Measurements from ENCODE around the gene TCEANC2.
A peak's percentile ranks its signal among the peaks of the same experiment; 100 is the strongest.
"Not testable (repeated sequence)": the region's sequence is repeated elsewhere in the genome, so short reads cannot be mapped to it uniquely, and the experiment has no call there.

The TCEANC2 gene

DNA sequence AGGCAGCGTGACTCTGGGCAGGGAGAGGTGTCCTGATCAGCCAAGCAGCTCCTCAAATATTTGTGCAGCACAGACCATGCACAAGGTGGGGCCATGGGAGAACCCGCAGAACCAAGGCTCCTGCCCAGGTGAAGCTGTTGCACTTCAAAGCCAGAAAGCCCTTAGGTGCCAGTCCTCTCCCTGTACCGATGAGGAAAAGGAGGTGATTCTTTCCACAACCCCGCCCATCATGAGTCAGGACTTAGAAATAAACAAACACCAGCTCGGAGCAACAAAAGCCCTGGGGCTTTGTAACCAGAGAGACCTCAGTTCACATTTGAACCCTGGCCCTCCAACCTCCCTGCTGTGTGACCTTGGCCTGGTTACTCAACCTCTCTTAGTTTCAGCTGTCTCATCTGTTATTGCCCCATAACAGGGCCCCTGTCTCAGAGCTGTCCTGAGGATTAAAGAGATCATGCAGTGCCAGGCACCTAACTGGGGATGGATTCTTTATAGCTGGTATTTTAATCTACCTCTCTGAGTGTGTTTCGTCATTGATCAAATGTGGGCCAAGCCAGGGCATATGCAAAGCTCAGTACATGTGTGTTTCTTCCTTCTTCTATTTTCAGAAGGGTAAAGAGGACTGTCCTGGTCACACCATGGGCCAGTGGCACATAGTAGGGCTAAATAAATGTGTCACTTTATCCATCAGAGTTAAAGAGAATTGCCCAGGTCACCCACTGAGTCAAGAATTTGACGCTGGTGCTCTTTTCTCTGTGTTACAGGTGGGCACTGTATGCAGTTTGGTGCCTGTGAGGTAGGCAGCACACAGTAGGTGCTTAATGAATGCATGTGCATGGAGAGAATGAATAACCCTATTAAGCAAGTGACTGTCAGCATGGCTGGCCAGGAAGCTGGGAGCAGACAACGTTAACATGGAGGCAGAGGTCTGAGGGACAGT lies 36.8 kb upstream of the TCEANC2 start:
- no peaks in the 10 kb centered on the region for H3K36me3 Mint-ChIP-seq
- ATAC-seq: no peak
- DNase-seq (ENCODE audit: low spot score in 2 of 2): no peak

DNA sequence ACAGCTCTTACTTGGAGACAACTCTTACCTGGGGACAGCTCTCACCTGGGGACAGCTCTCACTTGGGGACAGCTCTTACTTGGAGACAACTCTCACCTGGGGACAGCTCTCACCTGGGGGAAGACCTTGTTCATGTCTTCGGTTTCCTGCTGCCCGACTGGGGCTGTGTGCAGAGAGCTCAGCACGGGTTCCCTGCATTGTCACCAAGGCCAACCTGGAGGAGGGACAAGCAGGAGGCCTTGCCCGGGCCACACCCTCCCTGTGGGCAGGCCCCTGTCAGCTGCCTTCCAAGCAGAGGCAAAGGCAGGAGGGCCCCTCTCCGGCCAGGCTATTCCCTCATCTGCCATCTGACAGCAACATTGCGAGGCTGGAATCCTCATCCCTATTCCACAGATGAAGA lies 35.4 kb upstream of the TCEANC2 start, which contains the start of gene LDLRAD1:
Gene LDLRAD1, minus strand, starts transcription at position 208 of the 400 bp plus-strand sequence. Its CDS starts 74 bp downstream, at position 134.
- H3K27ac Mint-ChIP-seq: no peak within 1 kb of the TSS
- ATAC-seq (no peak), DNase-seq (ENCODE audit: low spot score in 2 of 2) (no peak)
- no peaks in the 10 kb centered on the region for H3K4me1 Mint-ChIP-seq
- H3K4me3 Mint-ChIP-seq: no peak within 1 kb of the TSS
- H3K36me3 Mint-ChIP-seq: no peaks in the 10 kb centered on the region
- H3K9me3 Mint-ChIP-seq: no peaks in the 10 kb centered on the region

More for the DNA sequence above, 36.8 kb upstream of the TCEANC2 start:
- Mint-ChIP-seq H3K4me1 (no peaks in the 10 kb centered on the region), H3K27ac (no peak overlapping the region), H3K9me3 (no peaks in the 10 kb centered on the region), H3K4me3 (no peak overlapping the region)

DNA sequence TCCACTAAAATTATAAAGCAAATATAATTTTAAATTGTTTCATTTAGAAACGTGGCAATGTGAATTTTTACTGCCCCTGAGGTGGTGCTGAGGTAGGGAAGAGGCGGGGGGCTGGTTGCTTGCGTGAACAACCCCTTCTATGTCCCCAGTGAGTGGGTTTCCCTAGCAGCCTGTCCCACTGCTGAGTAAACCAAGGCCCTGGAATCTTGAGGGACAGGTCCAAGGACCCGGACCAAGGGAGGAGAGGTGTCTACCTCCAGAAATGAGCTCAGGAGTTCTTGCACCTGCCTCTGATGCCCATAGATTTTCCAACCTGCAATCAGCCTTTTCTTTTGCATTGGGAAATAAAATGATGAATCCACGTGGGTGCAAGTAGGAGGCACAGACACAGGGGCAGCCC lies 34.8 kb upstream of the TCEANC2 start:
- Mint-ChIP-seq H3K4me1 (no peaks in the 10 kb centered on the region), H3K27ac (no peak overlapping the region), H3K4me3 (no peak overlapping the region)

DNA sequence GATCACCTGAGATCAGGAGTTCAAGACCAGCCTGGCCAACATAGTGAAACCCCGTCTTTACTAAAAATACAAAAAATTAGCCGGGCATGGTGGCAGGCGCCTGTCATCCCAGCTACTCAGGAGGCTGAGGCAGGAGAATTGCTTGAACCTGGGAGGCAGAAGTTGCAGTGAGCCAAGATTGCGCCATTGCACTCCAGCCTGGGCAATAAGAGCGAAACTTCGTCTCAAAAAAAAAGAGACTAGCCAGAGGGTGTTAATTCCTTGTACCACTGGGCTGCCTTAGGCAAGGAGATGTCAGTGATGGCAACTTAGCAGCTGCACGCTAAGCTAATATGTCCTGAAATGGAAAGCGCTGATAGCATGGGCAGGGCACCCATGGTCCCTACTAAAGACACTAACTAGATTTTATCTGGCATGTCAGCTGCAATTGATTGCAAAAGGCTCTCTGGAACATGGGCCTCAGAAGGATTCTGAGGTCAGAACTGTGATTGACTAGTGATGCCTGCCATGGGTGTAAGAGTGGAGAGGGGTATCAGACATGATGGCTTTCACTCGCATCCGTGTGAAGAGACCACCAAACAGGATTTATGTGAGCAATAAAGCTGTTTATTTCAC lies 33.7 kb upstream of the TCEANC2 start:
- DNase-seq (ENCODE audit: low spot score in 2 of 2): peak in 1 of 2 donors; percentile 26
- H3K9me3 Mint-ChIP-seq, ATAC-seq, H3K4me1 Mint-ChIP-seq, H3K27ac Mint-ChIP-seq, H3K36me3 Mint-ChIP-seq, H3K4me3 Mint-ChIP-seq: not testable (repeated sequence)

More for the DNA sequence above, 34.8 kb upstream of the TCEANC2 start:
- DNase-seq (ENCODE audit: low spot score in 2 of 2) (no peak), ATAC-seq (no peak)
- no peaks in the 10 kb centered on the region for H3K36me3 Mint-ChIP-seq
- no peaks in the 10 kb centered on the region for H3K9me3 Mint-ChIP-seq

DNA sequence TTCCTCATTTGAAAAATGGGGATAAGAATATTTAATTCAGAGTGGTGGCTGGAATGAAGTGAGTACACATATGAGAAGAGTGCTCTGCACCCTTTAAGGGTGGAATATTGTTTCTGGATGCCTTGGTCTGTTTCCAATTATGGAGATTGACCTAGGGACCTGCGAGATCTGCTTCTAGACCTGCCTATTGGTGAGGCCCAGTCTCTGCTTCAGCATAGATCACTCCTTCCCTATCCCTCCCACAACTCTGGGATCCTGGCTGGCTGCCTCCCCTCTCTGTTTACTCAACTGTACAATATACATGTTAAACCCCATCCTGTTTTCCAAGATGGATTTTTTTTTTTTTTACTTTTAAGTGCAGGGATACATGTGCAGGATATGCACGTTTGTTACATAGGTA lies 29.1 kb upstream of the TCEANC2 start:
- no peaks in the 10 kb centered on the region for H3K9me3 Mint-ChIP-seq
- peaks cover 4% of the 10 kb centered on the region for H3K4me1 Mint-ChIP-seq
- peaks cover 13% of the 10 kb centered on the region for H3K36me3 Mint-ChIP-seq
- no peak for ATAC-seq
- no peak overlapping the region for H3K4me3 Mint-ChIP-seq
- no peak for DNase-seq (ENCODE audit: low spot score in 2 of 2)
- H3K27ac Mint-ChIP-seq: no peak overlapping the region

DNA sequence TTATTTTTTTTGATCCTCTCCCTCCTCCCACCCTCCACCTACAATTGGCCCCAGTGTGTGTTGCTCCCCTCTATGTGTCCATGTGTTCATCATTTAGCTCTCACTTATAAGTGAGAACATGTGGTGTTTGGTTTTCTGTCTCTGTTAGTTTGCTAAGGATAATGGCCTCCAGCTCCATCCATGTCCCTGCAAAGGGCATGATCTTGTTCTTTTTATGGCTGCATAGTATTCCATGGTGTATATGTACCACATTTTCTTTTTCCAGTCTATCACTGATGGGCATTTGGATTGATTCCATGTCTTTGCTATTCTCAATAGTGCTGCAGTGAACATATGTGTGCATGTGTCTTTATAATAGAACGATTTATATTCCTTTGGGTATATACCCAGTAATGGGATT lies 28.6 kb upstream of the TCEANC2 start:
- not testable (repeated sequence) for DNase-seq (ENCODE audit: low spot score in 2 of 2); H3K27ac Mint-ChIP-seq; H3K9me3 Mint-ChIP-seq; H3K4me3 Mint-ChIP-seq; ATAC-seq; H3K4me1 Mint-ChIP-seq
- H3K36me3 Mint-ChIP-seq: peaks cover 18% of the 10 kb centered on the region

DNA sequence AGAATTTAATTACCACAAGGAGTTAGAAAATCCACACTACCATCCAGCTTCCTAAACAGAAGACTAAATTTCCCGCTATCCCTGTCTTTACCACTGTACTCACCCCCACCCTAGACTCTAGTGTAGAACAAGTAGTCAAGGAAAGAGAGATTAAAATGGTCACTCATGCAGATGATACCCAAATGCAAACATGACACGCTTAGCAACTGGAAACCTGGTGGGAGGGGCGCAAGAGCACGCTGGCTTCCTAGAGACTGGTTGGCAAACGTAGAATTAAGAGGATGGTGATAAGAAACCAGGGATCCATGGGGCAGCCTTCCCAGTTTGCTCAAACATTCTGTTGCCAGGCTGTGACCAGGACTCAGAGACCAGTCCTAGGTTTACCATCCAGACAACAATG lies 25.6 kb upstream of the TCEANC2 start:
- H3K36me3 Mint-ChIP-seq: peaks cover 48% of the 10 kb centered on the region
- peak overlapping the region; percentile 2 for H3K27ac Mint-ChIP-seq
- no peaks in the 10 kb centered on the region for H3K9me3 Mint-ChIP-seq
- no peak for ATAC-seq
- H3K4me3 Mint-ChIP-seq: no peak overlapping the region
- DNase-seq (ENCODE audit: low spot score in 2 of 2): no peak
- H3K4me1 Mint-ChIP-seq: peaks cover 4% of the 10 kb centered on the region

DNA sequence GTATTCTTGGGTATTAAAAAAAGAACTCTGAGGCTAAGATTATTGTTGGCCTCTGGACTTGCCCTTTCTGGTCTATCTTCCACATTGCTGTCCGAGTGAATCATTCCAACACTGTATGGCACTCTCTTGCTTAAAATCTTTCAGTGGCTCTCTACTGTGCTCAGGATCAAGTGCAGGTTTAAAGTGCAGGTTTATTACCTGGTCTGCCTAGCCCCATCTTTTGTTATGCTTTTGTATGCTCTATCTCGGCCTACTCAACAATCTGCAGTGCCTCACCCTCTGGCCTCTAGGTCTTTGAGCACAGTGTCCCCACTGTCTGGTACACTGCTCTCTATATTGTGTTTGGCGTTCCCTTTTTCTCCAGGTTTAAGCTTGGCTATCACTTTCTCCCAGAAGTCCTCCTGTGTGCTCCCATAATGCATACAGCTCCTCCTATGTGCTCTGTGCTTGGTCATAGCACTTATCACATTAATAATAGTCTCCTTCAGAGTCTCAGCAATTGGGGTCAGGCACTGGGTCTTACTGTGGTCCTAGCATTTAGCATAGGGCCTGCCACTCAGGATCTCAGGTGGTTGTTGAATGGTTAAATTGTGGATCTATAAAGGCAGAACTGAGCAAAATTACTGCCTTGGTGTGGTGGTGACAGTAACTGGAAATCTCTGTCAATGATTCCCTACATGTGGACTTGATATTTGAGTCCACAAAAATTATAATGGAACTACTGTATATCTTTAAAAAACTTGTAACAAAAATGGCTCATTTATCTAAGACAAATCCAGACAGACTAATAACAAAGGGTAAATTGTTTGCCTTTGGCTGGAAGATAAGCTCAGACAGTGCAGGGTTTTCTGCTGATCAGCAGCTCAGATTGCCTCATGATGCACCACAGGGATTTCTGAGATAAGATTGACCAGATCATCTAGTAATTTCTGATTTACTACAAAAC lies 24.8 kb upstream of the TCEANC2 start:
- Mint-ChIP-seq H3K4me1 (peaks cover 4% of the 10 kb centered on the region), H3K9me3 (no peaks in the 10 kb centered on the region)

DNA sequence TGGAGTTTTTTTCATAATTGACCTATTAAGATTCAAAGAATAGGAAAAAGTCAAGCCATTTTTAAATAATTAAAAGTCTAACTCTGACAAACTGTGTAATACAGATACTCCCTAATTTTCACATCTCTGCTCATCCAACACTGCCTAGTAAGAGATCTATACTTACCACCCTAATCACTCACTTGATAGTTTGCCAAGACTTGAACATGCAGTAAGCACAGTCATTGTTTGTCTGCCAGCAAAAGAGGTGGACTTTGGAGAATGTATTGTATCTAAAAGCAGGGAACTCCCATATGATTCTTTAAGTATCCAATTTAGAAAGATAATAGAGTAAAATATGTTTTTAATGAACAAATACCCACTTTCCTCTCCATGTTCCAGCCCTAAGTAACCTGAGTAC lies 15.9 kb upstream of the TCEANC2 start:
- DNase-seq (ENCODE audit: low spot score in 2 of 2): no peak
- Mint-ChIP-seq H3K27ac (peak overlapping the region; percentile 0), H3K36me3 (peaks cover 100% of the 10 kb centered on the region)

More for the DNA sequence above, 24.8 kb upstream of the TCEANC2 start:
- no peak for DNase-seq (ENCODE audit: low spot score in 2 of 2)
- Mint-ChIP-seq H3K4me3 (no peak overlapping the region), H3K27ac (peak overlapping the region; percentile 38), H3K36me3 (peaks cover 55% of the 10 kb centered on the region)
- no peak for ATAC-seq

DNA sequence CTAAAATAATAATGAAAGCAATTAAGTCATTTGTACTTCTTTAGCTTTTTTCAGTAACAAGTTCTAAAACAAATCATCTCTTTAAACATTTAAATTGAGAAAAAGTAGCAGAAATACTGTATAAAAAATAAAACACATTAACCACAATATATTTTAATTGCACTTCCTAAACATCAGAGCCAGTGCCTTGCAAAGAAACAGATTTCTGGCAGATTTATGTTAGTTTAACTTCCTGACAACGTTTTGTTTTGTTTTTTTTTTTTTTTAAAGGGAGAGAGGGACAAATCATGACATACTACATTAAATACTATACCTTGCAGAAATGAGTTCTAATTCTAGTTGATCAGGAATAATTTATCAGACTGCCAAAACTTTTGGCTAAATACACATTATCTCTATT lies 11.6 kb upstream of the TCEANC2 start:
- ATAC-seq (no peak), DNase-seq (ENCODE audit: low spot score in 2 of 2) (no peak)
- Mint-ChIP-seq H3K4me1 (peaks cover 5% of the 10 kb centered on the region), H3K9me3 (no peaks in the 10 kb centered on the region), H3K4me3 (no peak overlapping the region), H3K36me3 (peaks cover 86% of the 10 kb centered on the region), H3K27ac (no peak overlapping the region)

More for the DNA sequence above, 15.9 kb upstream of the TCEANC2 start:
- ATAC-seq: no peak
- H3K9me3 Mint-ChIP-seq: no peaks in the 10 kb centered on the region
- no peaks in the 10 kb centered on the region for H3K4me1 Mint-ChIP-seq
- H3K4me3 Mint-ChIP-seq: no peak overlapping the region

DNA sequence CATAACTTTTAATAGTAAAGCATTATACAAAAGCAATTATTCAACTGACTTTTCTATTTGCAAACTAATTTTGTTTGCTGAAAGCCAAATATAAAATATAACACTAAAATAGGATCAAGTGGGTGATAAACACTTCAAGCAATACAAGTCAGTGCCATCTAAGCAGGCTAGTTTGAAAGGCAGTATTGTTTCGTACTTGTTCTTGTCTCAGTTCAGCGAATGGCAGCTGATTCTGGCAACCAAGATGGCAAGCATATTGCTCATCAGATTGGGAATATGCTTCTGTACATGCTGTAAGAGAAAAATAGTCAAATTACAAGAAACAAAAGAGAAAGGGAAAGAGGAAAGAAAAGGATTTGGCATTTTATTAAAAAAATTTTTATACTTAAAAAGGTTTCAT lies 7.9 kb upstream of the TCEANC2 start:
- peaks cover 54% of the 10 kb centered on the region for H3K36me3 Mint-ChIP-seq
- no peaks in the 10 kb centered on the region for H3K9me3 Mint-ChIP-seq
- no peak overlapping the region for H3K27ac Mint-ChIP-seq
- no peak overlapping the region for H3K4me3 Mint-ChIP-seq
- DNase-seq (ENCODE audit: low spot score in 2 of 2): no peak
- peaks cover 16% of the 10 kb centered on the region for H3K4me1 Mint-ChIP-seq
- no peak for ATAC-seq

DNA sequence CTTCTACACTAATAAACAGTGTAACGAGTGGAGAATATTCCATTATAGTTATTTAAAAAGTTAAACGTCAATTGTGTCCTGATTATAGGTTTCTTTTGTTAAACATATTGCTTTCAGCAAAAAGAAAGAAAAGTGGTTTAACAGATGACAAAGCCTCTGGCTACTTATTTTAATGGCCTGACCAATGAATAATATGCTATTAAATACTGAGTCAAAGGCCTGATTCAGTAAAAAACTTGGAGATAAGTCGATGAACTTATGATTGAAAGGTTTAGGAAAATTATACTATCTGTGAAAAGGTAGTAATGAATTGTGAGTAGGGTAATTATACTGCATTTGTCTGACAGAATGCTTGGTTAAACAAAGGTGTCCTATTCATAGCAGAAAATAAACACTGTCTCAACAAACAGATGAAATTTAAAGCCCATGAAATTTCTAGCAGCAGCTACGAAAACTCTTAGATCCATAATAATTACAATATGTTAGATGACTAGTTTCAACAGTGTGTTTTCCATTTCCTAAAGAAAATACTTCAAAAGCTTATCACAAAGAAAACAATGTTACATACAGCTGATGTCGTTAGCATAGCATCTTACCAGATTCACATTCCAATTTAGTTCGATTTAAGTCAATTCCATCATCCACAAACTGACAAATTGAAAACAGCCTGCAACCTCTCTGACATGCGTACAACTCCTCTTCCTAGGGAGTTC lies 6.6 kb upstream of the TCEANC2 start:
- H3K4me3 Mint-ChIP-seq: no peak overlapping the region
- ATAC-seq: no peak
- no peaks in the 10 kb centered on the region for H3K9me3 Mint-ChIP-seq
- DNase-seq (ENCODE audit: low spot score in 2 of 2): no peak
- peaks cover 48% of the 10 kb centered on the region for H3K36me3 Mint-ChIP-seq
- H3K4me1 Mint-ChIP-seq: peaks cover 16% of the 10 kb centered on the region
- H3K27ac Mint-ChIP-seq: peak overlapping the region; percentile 48

DNA sequence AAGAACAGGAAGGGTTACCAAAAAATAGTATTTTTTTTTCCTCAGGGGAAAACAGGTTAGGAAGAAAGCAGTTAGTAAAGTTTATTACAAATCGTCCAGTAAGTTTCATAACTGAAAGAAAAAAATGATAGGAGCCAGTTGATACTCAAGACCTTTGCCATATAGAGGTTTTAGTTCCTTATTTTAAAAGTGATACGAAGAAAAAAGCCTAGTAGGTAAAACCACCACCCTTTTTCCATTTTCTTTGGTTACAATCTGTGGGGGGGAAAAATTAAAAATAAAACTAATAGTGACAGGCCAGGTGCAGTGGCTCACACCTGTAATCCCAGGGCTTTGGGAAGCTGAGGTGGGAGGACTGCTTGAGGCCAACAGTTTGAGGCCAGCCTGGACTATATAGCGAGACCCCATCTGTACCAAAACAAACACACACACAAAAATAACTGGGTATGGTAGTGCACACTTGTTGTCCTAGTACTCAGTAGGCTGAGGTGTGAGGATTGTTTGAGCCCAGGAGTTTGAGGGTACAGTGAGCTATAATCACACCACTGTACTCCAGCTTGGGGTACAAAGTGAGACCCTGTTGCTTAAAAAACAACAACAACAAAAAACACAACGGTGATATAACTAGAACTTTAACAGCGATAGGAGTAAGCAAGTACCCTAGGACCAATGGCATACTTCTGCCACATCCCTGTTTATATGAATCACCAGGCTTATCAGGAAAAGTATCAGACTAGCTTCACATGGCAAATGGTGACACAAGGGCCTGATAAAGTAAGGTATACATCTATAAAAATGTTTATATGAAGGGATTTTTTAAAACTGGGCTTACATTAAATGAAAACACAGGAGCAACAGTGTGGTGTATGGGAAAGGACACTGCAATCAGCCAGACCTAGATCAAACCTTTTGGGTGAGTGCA lies 5.8 kb upstream of the TCEANC2 start:
- ATAC-seq (no peak), DNase-seq (ENCODE audit: low spot score in 2 of 2) (no peak)
- Mint-ChIP-seq H3K4me1 (peaks cover 16% of the 10 kb centered on the region), H3K27ac (peak overlapping the region; percentile 48), H3K9me3 (no peaks in the 10 kb centered on the region), H3K36me3 (peaks cover 40% of the 10 kb centered on the region), H3K4me3 (no peak overlapping the region)

DNA sequence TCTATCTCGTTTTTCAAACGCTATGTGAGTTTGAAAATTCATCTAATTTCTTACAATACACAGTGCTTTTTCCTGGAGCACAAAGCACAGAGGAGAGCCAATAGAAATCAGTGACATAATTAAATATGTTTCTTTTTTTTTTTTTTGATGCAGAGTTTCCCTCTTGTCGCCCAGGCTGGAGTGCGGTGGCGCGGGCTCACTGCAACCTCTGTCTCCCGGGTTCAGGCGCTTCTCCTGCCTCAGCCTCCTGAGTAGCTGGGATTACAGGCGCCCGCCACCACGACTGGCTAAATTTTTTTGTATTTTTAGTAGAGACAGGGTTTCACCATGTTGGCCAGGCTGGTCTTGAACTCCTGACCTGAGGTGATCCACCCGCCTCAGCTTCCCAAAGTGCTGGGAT lies 3.0 kb upstream of the TCEANC2 start:
- ATAC-seq; H3K27ac Mint-ChIP-seq; H3K4me3 Mint-ChIP-seq; DNase-seq (ENCODE audit: low spot score in 2 of 2); H3K9me3 Mint-ChIP-seq: not testable (repeated sequence)
- H3K4me1 Mint-ChIP-seq: peaks cover 15% of the 10 kb centered on the region
- peaks cover 12% of the 10 kb centered on the region for H3K36me3 Mint-ChIP-seq

Data from stimulated activated effector memory CD8-positive, alpha-beta T cell treated with anti-CD3 and anti-CD28 coated beads, Interleukin-12 subunit alpha, Interleukin-12 subunit beta, amount 100 ng/mL, for 72 hours (primary cell).